LNCaP clone FGC (cell line): ENCODE measurements around the gene MAML3.

ENCODE experiments used
- DNase-seq: peaks from one replicate; pipeline ENCODE4 v3.0.0-alpha.2; 2011; ENCODE audit warnings: low read depth
- H3K4me3 ChIP-seq: 2 replicates; pipeline ENCODE4 v1.5.1; 2011; ENCODE audit warnings: mild to moderate bottlenecking, low read depth, low read length, control low read depth
- TF ChIP-seq, protein P1 (sequence below): IDR thresholded peaks from 2 replicates; pipeline ENCODE4 v1.5.1; 2012; ENCODE audit warnings: mild to moderate bottlenecking; ENCODE audit not compliant: control insufficient read depth, insufficient read depth; ENCODE audit errors: extremely low read depth

MAML3 gene

DNA sequence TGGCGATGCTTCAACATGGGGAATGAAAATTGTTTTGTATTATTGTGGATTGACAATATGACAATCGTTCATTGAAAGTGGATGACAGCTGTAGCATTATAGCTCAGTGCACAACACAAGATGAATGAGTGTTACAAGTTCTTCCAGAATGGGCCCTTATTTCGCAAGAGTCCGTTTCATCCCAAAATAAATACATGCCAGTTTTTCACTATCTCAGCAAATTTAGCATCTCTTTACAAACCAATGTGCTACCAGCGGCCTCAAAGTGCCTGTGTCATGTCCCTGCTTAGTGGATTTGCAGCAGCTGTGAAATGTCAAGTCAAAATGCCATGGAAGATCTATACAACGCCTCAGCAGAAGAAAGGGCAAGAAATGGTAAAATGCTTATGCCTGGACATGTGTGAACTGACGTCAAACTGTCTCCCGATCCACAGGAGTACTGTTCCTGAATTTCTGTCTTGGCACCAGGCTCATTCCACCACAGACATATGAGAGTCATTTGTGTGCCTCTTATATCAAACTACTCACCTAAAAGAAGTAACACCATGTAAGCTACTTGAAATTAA is 109.6 kb downstream of the MAML3 start:
- DNase-seq: no peak
- H3K4me3 ChIP-seq: no peak overlapping the region
- TF ChIP-seq, protein P1, sequence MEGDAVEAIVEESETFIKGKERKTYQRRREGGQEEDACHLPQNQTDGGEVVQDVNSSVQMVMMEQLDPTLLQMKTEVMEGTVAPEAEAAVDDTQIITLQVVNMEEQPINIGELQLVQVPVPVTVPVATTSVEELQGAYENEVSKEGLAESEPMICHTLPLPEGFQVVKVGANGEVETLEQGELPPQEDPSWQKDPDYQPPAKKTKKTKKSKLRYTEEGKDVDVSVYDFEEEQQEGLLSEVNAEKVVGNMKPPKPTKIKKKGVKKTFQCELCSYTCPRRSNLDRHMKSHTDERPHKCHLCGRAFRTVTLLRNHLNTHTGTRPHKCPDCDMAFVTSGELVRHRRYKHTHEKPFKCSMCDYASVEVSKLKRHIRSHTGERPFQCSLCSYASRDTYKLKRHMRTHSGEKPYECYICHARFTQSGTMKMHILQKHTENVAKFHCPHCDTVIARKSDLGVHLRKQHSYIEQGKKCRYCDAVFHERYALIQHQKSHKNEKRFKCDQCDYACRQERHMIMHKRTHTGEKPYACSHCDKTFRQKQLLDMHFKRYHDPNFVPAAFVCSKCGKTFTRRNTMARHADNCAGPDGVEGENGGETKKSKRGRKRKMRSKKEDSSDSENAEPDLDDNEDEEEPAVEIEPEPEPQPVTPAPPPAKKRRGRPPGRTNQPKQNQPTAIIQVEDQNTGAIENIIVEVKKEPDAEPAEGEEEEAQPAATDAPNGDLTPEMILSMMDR: no peak

DNA sequence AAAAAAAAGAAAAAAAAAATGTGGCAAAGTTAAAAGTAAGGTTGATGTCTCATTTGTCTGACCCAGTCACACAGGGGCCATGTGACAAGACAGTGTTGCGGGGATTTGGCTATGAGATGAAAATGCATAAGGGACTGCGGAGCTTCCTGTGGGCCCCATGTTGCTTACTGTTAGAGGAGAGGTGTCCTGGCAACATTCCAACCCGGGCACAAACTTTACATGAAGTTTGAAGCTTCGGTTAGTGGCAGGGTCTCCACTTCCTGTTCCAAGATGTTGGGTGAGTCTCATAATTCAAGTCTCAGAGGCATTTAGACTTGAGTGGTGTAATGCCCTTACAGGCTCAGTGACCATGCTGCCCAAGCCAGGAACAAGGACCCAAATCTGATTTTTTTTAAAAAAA is 111.3 kb downstream of the MAML3 start:
- DNase-seq: no peak
- no peak overlapping the region for H3K4me3 ChIP-seq
- TF ChIP-seq, protein P1: no peak

DNA sequence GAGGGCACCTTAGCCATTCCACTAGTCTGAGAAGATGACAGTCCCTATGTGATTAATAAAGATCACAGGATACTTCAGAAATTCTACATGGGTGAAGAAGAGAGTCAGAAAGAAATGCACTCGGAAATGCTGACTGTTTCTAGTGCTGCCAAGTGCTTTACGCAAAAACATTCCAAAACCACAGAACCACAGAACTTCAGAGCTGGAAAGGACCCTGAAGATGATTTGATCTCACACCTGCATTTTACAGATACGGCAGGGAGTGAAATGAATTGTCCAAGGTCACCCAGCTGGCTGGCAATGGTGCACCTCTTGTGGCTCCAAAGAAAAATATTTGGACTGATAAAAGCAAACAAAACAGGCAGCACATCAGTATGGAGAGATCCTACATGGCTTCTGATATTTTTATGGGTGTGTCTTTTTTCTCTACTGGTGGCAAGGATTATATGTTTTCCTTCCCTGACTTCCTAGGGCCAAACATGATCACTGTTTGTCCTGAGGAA is 115.9 kb downstream of the MAML3 start:
- DNase-seq: peak; percentile 64

DNA sequence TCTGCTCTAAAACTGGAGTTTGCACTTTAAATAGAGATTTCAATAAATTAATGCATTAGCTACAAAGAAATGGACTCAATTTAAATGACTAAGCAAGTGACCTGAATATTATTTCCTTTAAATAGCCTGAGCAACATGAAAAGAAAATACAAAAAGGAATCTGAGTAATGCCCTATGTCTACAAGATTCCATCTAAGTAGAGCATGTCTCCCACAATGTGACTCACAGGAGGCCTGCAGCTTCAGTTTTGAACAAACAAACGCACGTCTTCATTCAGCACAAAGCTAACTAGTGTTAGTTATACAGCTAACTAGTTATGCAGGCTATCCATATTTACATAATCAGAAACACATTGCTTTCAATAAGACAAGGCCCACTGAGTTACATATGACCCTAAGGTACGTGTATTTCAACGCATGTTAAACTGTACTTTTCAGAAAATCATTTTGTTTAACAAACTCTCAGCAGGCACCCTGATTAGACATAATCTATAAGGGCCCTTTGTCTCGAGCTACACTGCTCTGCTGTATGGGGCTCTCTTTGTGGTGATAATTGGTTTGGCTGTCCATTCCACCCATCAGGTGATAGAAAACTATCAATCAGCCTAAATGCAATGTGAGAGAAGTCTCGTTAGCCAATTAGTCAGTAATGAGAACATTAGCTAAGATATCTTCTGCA is 116.5 kb downstream of the MAML3 start:
- TF ChIP-seq, protein P1: no peak
- DNase-seq: no peak
- no peak overlapping the region for H3K4me3 ChIP-seq

More for the DNA sequence above, 115.9 kb downstream of the MAML3 start:
- TF ChIP-seq, protein P1: no peak
- no peak overlapping the region for H3K4me3 ChIP-seq

DNA sequence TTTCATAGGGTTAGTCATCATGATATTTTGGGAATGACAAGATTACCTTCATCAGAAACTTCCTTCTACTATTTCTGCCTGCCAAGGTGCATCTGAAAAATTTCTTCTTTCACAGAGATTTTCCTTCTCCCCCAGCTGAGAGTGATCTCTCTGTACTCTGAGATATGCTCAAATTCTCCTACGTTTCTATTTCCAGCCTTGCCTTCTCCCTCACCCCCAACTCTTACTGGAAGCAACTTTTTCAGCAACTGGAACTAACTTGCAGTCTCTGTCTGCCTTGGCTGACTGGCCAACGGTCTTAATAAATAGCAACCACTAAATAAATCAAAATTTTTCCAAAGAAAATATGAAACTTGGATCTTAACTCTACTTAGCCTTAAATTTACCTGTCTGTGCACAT is 122.3 kb downstream of the MAML3 start:
- no peak for DNase-seq
- TF ChIP-seq, protein P1: no peak
- H3K4me3 ChIP-seq: no peak overlapping the region

DNA sequence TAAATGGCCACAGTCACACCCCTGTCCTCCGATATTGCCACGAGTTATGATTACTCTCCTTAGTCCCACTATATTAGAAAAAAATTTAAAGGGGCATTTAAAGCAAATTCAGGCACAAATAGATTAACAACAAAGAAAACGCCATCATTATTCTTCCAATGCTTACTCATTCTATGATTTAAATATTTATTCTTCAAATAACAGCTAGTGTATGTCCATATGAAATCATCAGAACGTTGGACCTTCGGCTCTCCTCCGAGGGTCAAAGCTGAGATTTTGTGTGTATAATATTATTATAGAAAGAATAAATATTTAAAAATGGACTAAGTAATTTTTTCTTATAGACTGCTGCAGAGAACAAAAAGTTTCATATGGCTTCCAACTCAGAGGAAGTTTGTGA is 122.9 kb downstream of the MAML3 start:
- TF ChIP-seq, protein P1: no peak
- no peak for DNase-seq
- H3K4me3 ChIP-seq: no peak overlapping the region
